Activated CD4-positive, alpha-beta memory T cell treated with anti-CD3 and anti-CD28 coated beads, Interleukin-2, amount 10 ng/mL, durations not matched to agents 7 days and 5 days (primary cell): ENCODE measurements around the gene CYP27C1. TPM values are rescaled to one million over a fixed set of nuclear protein-coding genes. Genes with fewer than 3 reads are reported as not detected.
"Not testable (repeated sequence)": the region's sequence is repeated elsewhere in the genome, so short reads cannot be mapped to it uniquely, and the experiment has no call there.

ENCODE experiments used
- CTCF ChIA-PET: fragments of 350-600 bp; sonication (Branson Sonifier 250); formaldehyde crosslinking; loops from one replicate; lab custom pipeline; 2021; ENCODE audit warnings: antibody characterized with exemption, inconsistent platforms; lab: Charles Lee
- POLR2A ChIA-PET: fragments of 350-600 bp; sonication (Branson Sonifier 250); formaldehyde crosslinking; loops from one replicate; lab custom pipeline; 2021; ENCODE audit warnings: antibody characterized with exemption; lab: Charles Lee
- DNase-seq: peaks from one replicate; pipeline ENCODE4 v3.0.0-alpha.2; 2020
- H3K27ac Mint-ChIP-seq: one replicate; pipeline ENCODE4 v1.8.0; 2021; ENCODE audit warnings: mild to moderate bottlenecking, mixed read lengths
- H3K27me3 Mint-ChIP-seq: one replicate; pipeline ENCODE4 v1.8.0; 2021; ENCODE audit warnings: mixed read lengths
- H3K36me3 Mint-ChIP-seq: one replicate; pipeline ENCODE4 v1.8.0; 2021; ENCODE audit warnings: low read depth, mixed read lengths
- H3K4me1 Mint-ChIP-seq: one replicate; pipeline ENCODE4 v1.8.0; 2021; ENCODE audit warnings: mixed read lengths
- H3K4me3 Mint-ChIP-seq: one replicate; pipeline ENCODE4 v1.8.0; 2021; ENCODE audit warnings: mild to moderate bottlenecking, mixed read lengths
- H3K9me3 Mint-ChIP-seq: one replicate; pipeline ENCODE4 v1.8.0; 2021; ENCODE audit warnings: mixed read lengths
- total RNA-seq, 2 experiments: library from RNA; stranded (reverse); gene quantifications; one replicate each; pipeline ENCODE4 v1.2.3, GENCODE V29; 2021

CYP27C1 gene
- total RNA-seq, 2 experiments from 2014 or later: not detected

DNA sequence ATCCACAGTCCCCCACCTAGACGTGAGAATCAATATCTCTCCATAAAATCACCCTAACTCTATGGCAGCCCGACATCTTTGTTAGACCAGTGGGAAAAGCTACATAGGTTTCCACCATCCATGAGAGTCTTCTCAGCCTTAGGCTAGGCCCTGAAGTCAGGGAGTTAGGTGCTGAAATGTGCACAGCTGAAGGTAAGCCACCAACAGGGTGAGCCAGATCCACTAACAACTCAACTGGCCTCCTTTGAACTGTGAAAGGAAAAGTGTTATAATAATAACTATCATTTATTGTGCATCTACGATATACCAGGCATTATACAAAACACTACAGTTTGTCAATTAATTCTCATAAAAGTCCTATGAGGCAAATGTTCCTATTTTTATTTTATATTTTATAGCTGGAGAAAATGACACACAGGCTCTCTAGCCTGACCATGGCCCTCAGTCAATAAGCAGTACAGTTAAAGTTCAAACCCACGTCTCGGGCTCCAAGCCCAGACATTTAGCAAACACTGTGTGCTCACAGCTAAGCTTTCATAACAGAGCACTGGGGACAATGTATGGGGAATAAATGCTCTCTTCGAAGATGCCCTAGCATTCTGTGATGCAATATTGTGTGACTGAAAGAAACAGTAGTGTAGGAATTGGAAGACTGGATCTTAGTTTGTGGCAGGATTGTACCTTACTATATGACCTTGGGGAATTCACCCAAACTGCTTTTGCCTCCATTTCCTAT, 11.2 kb upstream of the CYP27C1 start:
- Mint-ChIP-seq H3K27me3 (peaks cover 12% of the 10 kb centered on the region), H3K9me3 (peaks cover 4% of the 10 kb centered on the region), H3K27ac (no peak overlapping the region), H3K36me3 (no peaks in the 10 kb centered on the region), H3K4me1 (peaks cover 7% of the 10 kb centered on the region), H3K4me3 (no peak overlapping the region)
- POLR2A ChIA-PET: no interaction called here
- no peak for DNase-seq
- CTCF ChIA-PET: no interaction called here

DNA sequence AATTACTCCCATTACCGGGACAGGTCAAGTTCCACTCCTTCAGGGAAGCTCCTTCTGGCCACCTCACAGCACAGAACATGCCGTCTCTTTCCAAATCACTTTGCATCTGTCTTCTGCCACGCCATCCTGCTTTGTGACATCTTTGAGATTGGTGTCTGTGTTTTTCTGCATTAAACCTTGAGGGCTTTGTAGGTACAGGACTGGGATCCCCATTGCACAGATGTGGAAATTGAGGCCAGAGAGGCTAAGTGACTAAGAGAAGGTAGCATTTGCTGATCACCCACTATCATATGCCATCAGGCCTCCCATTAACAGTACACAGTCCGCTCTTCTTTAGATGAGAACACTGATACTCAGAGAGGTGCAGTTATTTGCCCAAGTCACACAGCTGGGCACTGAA, 9.5 kb upstream of the CYP27C1 start:
- peaks cover 23% of the 10 kb centered on the region for H3K27me3 Mint-ChIP-seq
- no peak overlapping the region for H3K27ac Mint-ChIP-seq
- ChIA-PET CTCF (no interaction called here), POLR2A (no interaction called here)
- DNase-seq: no peak
- no peak overlapping the region for H3K4me3 Mint-ChIP-seq
- H3K4me1 Mint-ChIP-seq: peaks cover 13% of the 10 kb centered on the region
- H3K9me3 Mint-ChIP-seq: peaks cover 4% of the 10 kb centered on the region
- H3K36me3 Mint-ChIP-seq: no peaks in the 10 kb centered on the region

DNA sequence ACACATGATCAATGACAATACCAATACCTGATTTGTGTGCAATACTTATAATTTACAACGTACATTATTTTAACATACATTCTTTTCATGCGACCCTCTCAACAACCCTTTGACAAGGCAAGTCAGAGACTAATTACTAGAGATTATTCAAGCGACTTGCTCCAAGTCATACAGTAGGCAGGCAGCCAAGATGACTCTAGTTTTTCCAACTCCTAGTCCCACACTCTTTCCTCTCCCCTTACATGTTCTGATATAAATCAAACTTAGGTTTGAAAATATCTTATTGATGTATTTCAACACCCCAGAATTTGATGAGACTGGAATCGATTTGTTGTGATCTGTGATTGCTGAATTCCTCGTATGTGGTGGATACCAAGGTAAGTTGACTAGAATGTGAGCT, 8.0 kb upstream of the CYP27C1 start:
- Mint-ChIP-seq H3K27ac (no peak overlapping the region), H3K9me3 (peaks cover 4% of the 10 kb centered on the region), H3K36me3 (no peaks in the 10 kb centered on the region), H3K27me3 (peaks cover 33% of the 10 kb centered on the region), H3K4me1 (peaks cover 13% of the 10 kb centered on the region), H3K4me3 (no peak overlapping the region)
- ChIA-PET POLR2A (no interaction called here), CTCF (no interaction called here)
- no peak for DNase-seq

DNA sequence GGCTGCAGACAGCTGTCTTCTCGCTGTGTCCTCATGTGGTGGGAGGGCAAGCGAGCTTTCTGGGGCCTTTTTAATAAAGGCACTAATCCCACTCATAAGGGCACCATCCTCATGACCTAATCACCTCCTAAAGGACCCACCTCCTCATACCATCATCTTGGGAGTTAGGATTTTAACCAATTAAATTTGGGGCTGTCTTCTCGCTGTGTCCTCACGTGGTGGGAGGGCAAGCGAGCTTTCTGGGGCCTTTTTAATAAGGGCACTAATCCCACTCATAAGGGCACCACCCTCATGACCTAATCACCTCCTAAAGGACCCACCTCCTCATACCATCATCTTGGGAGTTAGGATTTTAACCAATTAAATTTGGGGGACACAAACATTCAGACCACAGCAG, 7.2 kb upstream of the CYP27C1 start:
- H3K4me3 Mint-ChIP-seq, POLR2A ChIA-PET, H3K36me3 Mint-ChIP-seq, DNase-seq, H3K9me3 Mint-ChIP-seq, H3K27ac Mint-ChIP-seq: not testable (repeated sequence)
- Mint-ChIP-seq H3K27me3 (peaks cover 38% of the 10 kb centered on the region), H3K4me1 (peaks cover 13% of the 10 kb centered on the region)
- CTCF ChIA-PET: interaction anchor here (0.8 kb wide), 1 partner anchor 30 kb away, joined by 3 read pairs; no protein-coding TSS in a partner anchor

DNA sequence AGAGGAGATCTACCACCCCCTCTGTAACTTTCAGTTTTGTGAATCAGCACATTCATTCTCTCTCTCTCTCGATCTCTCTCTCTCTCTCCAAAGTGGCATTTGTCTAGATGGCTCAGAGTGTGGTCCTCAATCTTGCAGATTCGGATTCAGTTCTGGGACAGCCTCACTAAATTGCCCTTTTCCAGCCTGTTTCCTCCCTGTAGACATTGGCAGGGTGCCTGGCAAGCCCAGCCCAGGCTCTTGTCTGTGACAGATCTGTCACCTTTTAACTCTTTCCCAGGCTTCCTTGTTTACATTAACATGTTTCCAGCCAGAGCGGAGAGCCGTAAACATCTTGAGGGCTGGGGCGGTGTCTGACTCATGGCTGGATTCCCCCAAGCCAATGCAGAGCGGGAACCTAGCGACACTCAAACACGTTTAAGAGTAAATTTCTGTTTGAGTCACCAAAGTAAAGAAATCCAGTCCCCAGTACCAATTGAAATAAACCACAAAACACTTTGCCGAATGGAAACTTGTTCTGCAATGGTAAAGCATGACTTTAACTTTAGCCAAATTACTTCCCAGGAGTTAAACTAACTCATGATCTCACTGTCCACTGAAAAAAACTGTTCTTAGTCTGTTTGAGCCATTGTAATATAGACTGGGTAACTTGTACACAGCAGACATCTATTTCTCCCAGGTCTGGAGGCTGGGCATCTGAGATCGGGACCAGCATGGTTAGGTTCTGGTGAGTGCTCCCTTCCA, 6.6 kb upstream of the CYP27C1 start:
- ChIA-PET CTCF (interaction anchor here (0.8 kb wide), 1 partner anchor 29 kb away, joined by 3 read pairs; no protein-coding TSS in a partner anchor), POLR2A (no interaction called here)
- Mint-ChIP-seq H3K9me3 (peaks cover 4% of the 10 kb centered on the region), H3K27ac (no peak overlapping the region), H3K4me1 (peaks cover 13% of the 10 kb centered on the region), H3K27me3 (peaks cover 39% of the 10 kb centered on the region), H3K4me3 (no peak overlapping the region), H3K36me3 (no peaks in the 10 kb centered on the region)
- DNase-seq: peak; percentile 51

DNA sequence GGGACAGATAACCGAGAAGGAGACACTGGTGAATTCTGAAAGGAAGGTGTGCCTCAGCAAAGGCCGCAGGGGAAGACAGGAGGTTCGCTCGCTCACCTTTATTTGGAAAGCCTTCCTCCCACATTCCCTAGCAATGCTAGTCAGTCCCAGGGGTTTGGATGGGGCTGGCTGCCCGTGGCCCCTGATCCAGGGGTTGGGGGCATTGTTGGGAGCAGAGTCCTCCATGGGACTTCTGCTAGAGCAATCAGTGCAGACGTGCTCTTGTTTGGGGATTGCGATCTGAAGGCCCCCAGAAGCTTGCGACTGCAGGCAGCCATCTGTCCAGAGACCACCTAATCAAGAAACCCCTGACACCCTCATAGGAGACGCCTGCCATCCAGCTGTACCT, 6.0 kb upstream of the CYP27C1 start:
- Mint-ChIP-seq H3K27ac (no peak overlapping the region), H3K4me3 (no peak overlapping the region), H3K27me3 (peaks cover 39% of the 10 kb centered on the region), H3K36me3 (no peaks in the 10 kb centered on the region), H3K9me3 (peaks cover 4% of the 10 kb centered on the region), H3K4me1 (peaks cover 13% of the 10 kb centered on the region)
- POLR2A ChIA-PET: no interaction called here
- CTCF ChIA-PET: no interaction called here
- DNase-seq: no peak

DNA sequence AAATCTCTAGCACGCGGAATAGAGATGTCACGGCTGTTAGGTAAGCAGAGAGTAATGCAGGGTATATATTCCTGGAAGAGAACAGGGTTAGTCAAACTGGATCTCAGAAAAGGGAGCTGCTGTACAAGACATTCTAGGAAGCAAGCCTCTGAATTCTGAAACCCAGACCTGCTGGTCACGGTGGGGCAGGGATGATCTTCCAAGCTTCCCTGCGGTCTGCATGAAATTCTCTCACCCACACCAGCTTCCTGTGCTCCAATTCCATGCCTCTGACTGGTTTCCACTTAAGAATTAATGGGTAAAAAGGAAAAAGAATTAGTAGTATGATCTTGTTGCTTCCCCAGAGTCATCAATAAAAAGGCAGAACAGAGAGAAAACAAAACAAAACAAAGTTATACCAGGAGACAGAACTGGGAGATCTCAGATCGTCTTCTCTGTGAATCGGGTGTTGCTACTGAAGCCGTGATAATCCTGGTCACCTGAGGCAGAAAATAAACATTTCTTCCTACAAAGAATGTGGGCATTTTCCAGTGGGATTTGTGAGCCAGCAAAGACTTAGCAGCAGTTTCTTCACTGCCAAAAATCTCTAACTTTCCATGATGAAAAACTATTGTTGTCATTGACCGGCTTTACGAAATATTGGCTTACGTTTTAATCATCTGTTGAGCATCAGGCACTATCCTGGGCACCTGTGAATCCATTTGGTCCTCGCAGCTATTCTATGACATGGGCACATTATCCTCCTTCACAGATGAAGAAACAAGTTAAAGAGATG, 5.3 kb upstream of the CYP27C1 start:
- ChIA-PET CTCF (no interaction called here), POLR2A (no interaction called here)
- Mint-ChIP-seq H3K4me1 (peaks cover 18% of the 10 kb centered on the region), H3K9me3 (peaks cover 4% of the 10 kb centered on the region), H3K27ac (no peak overlapping the region), H3K36me3 (peaks cover under 1% of the 10 kb centered on the region), H3K27me3 (peaks cover 47% of the 10 kb centered on the region), H3K4me3 (no peak overlapping the region)
- no peak for DNase-seq

DNA sequence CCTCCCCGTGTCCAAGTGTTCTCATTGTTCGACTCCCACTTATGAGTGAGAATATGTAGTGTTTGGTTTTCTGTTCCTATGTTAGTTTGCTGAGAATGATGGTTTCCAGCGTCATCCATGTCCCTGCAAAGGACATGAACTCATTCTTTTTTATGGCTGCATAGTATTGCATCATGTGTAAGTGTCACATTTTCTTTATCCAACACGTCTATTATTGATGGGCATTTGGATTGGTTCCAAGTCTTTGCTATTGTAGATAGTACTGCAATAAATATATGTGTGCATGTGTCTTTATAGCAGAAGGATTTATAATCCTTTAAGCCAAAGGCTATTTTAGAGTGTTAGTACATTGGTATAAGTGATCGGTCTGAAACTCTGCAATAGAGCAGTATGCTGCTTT, 4.0 kb upstream of the CYP27C1 start:
- H3K27ac Mint-ChIP-seq, H3K4me3 Mint-ChIP-seq, DNase-seq, POLR2A ChIA-PET, H3K36me3 Mint-ChIP-seq, H3K9me3 Mint-ChIP-seq, CTCF ChIA-PET: not testable (repeated sequence)
- Mint-ChIP-seq H3K4me1 (peaks cover 21% of the 10 kb centered on the region), H3K27me3 (peaks cover 50% of the 10 kb centered on the region)

DNA sequence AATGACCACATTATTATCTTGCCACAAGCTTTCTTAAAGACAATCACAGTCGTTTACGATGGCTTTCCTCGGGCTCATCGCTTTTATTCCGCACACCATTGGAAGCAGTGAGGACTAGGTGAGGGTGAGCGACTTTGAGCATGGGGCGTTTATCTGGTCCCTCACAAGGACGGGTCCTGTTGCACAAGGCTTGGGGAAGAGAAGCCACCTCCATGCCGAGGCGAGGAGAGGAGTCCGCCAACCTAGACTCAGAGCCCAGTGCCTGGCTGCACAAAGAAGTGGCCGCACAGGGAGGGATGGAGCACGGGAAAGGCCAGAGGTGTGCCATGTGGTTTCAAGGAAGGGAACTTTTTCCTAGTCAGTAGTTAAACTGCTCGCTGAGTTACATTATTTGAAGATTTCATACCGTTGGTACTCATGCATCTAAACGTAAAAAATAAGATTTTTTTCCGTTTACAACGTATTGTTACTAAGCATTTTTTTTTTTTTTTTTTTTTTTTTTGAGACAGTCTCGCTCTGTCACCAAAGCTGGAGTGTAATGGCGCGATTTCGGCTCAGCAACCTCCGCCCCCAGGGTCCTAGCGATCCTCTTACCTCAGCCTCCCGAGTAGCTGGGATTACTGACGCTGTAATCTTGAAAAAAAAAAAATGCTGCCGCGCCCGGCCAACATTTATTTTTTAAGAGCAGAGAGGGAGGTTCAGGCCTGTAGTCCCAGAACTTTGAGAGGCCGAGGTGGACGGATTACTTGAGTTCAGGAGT, 849 bp upstream of the CYP27C1 start:
- H3K27me3 Mint-ChIP-seq: peaks cover 68% of the 10 kb centered on the region
- DNase-seq: no peak
- H3K4me1 Mint-ChIP-seq: peaks cover 17% of the 10 kb centered on the region
- H3K36me3 Mint-ChIP-seq: peaks cover 4% of the 10 kb centered on the region
- no peak overlapping the region for H3K4me3 Mint-ChIP-seq
- H3K27ac Mint-ChIP-seq: no peak overlapping the region
- ChIA-PET POLR2A (no interaction called here), CTCF (no interaction called here)
- no peaks in the 10 kb centered on the region for H3K9me3 Mint-ChIP-seq

DNA sequence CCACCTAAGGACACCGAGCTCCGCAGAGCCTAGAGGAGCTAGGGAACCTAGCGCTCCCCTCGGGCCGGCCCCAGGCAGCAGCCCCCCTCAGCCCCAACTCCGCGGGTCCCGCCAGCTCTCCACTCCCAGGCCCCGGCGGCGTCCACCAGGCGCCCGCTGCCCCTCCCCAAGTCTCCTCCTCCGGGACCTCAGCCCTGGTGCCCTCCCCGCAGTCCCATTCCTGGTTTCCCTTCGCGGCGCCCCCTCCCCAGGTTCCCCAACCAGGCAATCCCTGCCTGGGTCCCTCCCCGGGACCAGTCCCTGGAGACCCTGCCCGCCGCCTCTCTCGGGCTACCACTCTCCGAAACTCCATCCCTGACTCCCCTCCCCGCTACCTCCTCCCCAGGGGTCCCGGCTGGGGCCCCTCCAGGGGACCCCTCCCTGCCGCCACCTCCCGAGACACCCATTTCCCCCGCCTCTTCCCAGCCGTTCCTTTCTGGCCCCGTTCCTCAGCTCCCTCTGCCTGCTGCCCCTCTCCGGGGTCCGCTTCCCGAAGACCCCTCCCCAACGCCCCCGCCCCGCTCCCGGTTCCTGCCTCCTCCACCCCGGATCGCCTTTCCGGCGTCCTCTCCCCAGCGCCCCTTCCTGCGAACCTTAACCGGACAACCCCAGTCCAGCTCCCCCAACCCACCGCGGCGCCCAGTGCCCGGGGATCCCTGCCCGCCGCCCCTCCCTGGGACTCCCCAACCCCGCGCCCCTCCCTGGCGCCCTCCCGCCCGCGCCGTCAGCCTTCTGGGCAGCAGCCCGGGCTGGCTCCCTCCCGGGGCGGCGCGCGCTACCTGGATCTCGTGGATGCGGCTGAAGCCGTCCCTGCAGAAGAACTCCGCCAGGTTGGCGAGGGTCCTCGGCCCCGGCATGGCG, 678 bp downstream of the CYP27C1 start:
- CTCF ChIA-PET: no interaction called here
- POLR2A ChIA-PET: no interaction called here
- peaks cover 61% of the 10 kb centered on the region for H3K27me3 Mint-ChIP-seq
- no peak overlapping the region for H3K27ac Mint-ChIP-seq
- DNase-seq: no peak
- peaks cover 13% of the 10 kb centered on the region for H3K4me1 Mint-ChIP-seq
- H3K36me3 Mint-ChIP-seq: peaks cover 4% of the 10 kb centered on the region
- H3K4me3 Mint-ChIP-seq: no peak overlapping the region
- H3K9me3 Mint-ChIP-seq: no peaks in the 10 kb centered on the region

DNA sequence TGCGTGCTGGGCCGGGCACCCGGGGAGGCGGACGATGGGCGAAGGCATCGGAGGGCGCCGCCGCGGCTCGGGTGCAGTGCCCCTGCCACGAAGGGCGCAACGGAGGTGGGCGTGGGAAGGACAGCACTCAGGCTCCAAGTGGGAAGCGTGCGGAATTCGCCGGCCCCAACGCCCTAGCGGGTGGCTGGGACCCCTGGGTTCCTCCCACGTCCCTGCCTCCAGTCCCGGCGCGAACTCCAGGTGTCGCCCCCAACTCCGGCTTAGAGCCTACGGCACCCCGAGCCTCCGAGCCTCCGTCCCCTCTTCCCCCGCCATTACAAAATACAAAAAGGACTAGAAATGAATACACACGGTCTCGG, 1.3 kb downstream of the CYP27C1 start:
- no peak for DNase-seq
- CTCF ChIA-PET: no interaction called here
- no peak overlapping the region for H3K4me3 Mint-ChIP-seq

More for the DNA sequence above, 1.3 kb downstream of the CYP27C1 start:
- H3K27ac Mint-ChIP-seq: no peak overlapping the region
- peaks cover 13% of the 10 kb centered on the region for H3K4me1 Mint-ChIP-seq
- no peaks in the 10 kb centered on the region for H3K9me3 Mint-ChIP-seq
- H3K27me3 Mint-ChIP-seq: peaks cover 60% of the 10 kb centered on the region
- POLR2A ChIA-PET: no interaction called here
- peaks cover 4% of the 10 kb centered on the region for H3K36me3 Mint-ChIP-seq
